ENCODE data around the gene TIAM2. TPM values are rescaled to one million over a fixed set of nuclear protein-coding genes. Genes with fewer than 3 reads are reported as not detected.

The TIAM2 gene
- polyA plus RNA-seq, 3 donors, result 16.8 to 19.2 (median 19.0) TPM

DNA sequence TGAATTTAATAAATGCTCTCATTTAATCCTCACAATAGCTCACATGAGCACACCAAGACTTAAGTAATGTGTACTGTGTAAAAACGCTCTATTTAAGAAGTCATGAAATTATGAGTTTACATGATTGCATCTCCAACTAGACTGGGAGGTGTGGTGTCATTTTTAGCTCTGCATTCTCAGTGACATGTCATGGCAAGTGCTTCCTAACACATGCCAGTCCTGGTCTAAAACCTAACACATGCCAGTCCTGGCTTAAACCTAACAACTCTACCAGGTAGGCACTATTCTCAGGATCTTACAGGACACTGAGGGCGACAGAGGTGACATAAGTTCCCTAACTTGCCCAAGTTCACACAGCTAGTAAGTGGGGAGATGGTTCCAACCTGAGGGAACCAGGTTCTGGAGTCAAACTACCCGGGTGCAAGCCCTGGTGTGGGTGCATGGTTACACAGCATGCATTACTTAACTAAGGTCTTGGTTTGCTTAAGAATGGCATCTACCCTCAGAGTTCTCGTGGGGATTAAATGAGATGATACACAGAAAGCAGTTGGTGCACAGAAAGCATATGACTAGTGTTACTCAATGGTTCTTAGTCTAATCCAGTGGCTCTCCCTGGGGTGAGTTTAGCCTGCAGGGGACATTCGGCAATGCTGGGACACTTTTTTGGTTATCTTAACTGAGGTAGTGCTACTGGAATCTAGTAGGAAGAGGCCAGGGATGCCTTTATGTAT, 283.4 kb downstream of the TIAM2 start:
- no peak for DNase-seq

DNA sequence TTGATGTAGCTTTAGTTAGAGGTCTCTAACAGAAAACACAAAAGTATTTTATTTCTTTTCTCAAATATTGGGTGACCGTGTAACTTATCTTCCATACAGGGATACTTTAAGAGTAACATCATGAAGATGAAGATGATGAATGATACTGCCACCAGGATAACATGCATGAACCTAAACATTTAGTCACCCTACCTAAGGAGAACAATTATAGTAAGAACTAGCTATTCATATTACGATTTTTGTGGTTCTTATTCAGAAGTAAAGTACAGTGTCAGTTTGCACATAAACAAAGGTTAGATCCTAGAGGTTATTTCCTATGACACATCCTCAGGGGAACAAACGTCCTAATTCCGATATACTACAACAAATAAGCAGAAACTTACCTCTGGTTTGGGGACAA, 289.7 kb downstream of the TIAM2 start:
- DNase-seq, result no peak

DNA sequence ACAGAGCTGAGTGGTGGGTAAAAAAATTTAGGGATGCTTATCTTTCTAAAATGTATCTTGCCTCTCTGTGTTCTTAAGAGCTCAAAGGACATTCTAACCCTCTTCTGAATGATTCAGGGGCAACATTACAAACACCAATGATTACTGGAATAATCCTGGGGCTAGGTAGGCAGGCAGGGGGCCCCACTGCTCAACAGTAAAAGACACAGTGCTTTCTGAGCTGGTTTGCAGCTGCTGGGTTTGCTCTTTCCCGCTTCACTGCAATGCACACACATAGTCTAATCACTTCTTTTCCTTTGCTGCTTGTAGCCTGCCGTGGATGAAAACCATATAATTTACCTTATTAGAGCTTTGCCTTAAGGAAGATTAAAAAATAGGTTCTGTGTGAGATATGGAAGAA, 292.6 kb downstream of the TIAM2 start:
- DNase-seq, result no peak

DNA sequence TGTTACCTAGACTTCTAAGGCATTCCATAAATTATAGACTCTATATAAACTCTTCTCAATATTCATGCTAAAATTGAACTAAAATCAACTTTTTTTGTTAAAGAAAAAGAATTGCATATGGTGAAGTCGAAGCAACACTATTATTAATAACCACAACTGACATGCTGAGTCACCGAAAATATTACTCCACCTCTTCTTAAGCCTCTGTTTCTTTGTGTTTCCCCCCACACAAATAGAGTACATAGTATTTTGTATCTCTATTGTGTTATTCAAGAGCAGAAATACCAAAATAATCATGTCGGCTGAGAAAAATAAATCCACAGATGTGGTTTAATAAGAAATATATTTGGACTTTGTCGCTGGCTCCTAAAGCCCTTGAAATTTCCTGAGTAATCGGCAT, 295.4 kb downstream of the TIAM2 start:
- DNase-seq, result no peak

DNA sequence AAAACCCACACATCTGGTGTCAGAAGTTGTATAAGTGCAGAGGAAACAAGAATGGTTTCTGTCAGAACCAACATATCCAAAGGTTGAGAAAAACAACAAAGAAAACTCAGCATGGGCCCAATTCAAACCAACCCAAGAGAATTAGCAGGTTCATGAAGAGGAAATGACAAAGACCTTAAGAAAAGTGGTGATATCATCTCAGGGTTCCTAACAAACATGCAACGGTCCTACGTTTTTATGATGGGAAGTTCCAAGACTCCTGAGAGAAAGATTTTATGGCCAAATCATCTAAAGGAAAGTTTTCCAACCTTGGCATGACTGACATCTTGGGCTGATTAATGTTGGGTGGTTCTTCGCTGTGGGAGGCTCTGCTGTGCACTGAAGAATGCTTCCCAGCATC, 296.2 kb downstream of the TIAM2 start:
- DNase-seq, result no peak

DNA sequence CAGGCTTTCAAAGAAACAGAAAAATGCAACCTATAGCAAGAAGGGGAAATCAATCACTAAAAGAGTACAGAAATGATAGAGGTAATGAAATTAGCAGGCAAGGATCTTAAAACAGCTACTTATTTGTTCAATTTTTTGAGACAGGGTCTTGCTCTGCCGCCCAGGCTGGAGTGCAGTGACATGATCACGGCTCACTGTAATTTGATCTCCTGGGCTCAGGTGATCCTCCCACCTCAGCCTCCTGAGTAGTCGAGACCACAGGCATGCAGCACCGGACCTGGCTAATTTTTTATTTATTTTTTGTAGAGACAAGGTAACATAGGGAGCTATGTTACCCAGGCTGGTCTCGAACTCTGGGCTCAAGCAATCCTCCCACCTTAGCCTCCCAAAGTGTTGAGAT, 297.6 kb downstream of the TIAM2 start:
- DNase-seq, result no peak

DNA sequence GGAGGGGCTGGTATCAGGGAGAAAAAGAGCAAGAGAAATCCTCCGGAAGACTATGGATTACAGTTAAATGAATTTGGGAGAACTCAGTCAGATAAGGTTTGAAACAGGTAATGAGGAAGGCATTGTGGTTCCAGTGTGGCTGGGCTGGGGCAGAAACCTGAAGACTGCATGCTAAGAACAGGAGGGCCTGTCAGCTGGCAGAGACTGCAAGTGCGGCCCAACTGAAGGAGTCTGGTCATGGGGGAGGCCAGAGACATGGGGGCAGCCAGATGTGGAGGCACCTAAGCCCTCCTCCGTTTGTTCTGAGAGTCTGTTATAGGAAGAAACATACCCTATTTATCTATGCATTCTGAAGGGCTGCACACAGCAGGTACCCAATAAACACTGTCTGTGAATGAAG, 302.6 kb downstream of the TIAM2 start:
- no peak for DNase-seq

DNA sequence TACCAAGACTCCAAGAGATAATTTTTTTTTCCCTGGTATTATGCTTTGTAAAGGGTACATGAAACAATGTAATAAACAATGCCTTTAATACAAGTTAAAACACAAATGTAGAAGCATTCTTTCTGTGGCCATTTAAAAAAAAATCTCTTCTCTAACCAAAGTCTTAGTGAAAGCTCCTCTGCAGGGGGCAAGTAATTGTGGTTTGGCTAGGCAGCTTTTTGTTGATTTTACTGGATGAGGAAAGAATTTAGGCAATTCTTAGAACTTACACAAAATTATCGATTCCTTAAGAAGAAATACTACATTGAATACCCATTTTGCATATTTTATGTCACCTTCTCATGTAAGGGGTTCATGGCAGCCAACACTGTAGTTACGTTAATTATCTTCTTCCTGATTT, 306.8 kb downstream of the TIAM2 start:
- DNase-seq, result no peak

DNA sequence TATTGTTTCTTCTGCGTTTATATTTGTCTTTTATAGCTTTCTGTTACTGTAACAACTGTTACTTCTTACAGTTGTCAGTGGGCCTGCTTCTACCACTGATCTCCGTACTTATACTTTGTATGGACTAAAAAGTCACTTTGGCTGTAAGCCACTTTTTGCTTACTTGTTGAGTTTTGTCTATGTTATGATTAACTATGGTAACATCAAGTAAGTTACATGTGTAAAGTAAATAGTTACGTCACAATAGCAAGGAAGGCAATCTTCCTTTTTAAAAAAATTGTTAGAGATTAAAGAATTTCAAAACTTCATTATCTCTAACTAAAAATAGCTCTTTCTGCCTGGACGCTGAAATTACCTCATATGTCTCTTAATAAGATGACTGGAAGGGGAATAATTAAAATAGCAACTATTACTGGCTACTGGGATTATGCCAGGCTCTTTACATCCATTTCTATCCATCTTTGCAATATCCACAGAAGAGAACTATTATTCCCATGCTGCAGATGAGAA, 308.3 kb downstream of the TIAM2 start:
- DNase-seq, result no peak

DNA sequence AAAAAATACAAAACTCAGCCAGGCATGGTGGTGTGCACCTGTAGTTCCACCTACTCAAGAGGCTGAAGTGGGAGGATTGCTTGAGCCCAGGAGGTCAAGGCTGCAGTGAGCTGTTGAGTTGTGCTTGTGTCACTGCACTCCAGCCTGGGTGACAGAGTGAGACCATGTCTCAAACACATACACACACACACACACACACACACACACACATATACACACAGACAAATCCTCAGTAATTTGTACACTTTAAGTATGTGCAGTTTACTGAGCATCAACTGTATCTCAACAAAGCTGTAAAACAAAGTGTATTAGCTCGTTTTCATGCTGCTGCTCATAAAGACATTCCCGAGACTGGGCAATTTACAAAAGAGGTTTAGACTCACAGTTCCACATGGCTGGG, 311.8 kb downstream of the TIAM2 start:
- DNase-seq, result no peak

Data from renal pelvis (tissue), 4 donors.